ENCODE measurements around the gene SMARCD3.

SMARCD3 gene

DNA sequence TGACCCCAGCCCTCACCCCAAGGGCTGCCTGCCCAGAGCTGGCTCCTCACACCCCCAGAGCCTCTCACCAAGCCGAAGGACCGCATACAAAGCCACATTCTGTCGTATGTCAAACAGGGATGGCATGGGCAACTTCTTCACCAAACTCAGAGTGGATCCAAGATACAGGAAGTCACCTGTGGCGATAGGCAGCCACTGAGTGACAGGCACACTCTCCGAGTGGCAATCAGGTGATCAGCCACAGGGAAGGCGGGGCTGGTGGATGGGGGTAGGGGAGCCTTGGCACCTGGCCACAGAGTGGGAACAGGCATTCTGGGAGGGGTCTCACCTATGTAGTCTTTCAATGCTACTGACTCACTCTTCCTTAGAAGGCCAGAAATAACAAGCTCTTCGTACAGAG, 54.3 kb downstream of the SMARCD3 start:
- no peak for DNase-seq (ENCODE audit: insufficient read length, low spot score)
- FAIRE-seq: no peak
- no peak for TF ChIP-seq POLR2A (IDR thresholded peaks at IDR 0.05; ENCODE audit: low read depth, low read length)

DNA sequence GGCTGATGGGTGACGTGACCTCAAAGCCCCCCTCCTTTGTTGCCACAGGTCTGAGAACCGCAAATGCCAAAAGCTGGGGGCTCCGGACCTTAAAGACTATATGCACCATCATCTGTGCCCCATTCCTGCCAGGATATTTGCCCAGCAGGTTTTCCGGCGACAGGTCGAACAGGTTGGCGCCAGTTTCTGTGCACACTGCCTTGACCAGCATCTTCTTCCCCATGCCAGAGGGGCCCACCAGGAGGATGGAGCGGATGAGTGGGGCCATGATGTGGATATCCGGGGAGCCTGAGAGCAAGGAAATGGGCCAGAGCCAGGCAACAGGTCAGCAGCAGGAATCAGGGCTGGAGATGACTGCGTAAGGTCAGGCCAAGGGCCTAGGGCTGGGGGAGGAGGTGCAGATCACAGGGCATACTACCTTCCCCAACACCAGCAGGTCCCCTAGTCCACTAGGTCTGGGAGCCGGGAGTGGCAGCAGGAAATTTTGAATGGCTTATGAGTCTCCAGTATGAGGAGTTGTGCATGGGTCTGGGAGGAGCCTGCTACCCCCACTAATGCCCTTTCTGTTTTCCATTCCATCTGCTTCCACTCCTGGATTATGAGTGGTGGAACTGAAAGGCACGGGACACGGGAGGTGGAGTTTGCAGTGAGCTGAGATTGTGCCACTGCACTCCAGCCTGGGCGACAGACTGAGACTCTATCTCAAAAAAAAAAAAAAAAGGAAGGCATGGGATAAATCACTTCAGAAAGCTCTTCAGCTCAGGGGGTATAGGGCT, 55.1 kb downstream of the SMARCD3 start:
- TF ChIP-seq POLR2A (IDR thresholded peaks at IDR 0.05; ENCODE audit: low read depth, low read length): no peak
- no peak for DNase-seq (ENCODE audit: insufficient read length, low spot score)
- no peak for FAIRE-seq

DNA sequence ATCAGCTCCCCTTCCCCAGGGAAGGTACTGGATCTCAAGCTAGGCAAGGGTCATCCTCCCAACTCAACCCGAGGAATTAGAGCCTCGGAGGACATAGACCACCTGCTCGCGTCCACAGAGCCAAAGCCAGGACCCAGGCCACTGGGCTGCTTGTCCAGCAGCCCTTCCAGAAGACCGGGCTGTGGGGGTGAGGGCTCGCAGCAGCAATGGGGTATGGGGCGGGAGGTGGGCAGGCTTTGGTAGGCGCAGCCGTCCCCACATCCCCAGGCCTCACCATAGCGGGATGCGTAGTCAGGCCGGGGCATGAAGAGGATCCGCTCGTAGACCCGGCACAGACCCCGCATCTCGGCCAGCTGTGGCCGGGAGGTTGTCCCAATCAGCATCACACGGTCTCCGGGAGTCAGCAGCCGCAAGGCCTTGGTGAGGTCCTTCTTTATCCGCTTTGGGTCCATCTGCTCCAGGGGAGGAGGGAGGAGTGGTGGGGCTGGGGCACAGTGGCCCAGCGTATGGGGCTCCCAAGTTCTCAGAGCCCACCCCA, 56.4 kb downstream of the SMARCD3 start:
- no peak for TF ChIP-seq POLR2A (IDR thresholded peaks at IDR 0.05; ENCODE audit: low read depth, low read length)
- DNase-seq (ENCODE audit: insufficient read length, low spot score) (no peak), FAIRE-seq (no peak)

DNA sequence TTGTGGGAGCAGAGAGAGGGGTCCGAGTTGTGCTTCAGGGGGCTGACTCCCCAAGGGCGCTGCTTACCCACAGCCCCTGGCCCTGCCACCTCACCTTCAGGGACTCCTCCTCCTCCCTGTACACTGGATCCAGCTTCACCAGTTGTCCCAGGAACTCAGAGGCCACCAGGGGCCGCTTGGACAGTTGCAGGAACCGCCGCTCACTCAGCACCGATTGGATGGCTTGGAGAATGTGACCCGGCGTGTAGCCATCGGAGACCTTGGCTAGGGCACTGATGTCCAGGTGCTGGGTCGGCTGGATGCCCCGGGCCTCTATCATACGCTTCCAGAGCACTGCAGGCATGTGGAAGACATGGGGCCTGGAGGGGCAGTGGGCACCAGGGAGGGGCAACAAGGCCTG, 57.0 kb downstream of the SMARCD3 start:
- DNase-seq (ENCODE audit: insufficient read length, low spot score) (no peak), FAIRE-seq (no peak)
- no peak for TF ChIP-seq POLR2A (IDR thresholded peaks at IDR 0.05; ENCODE audit: low read depth, low read length)

DNA sequence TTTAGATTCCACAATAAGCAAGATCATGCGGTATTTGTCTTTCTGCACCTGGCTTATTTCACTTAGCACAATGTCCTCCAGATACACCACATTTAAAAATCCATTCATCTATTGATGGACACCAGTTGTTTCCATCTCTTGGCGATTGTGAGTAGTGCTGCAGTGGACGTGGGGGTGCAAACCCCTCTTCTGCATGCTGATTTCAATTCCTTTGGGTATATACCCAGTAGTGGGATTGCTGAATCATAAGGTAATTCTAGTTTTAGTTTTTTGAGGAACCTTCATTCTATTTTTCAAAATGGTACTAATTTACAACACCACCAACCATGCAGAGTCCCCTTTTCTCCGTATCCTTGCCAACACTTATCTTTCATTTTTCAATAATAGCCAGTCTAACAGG, 59.5 kb downstream of the SMARCD3 start:
- no peak for FAIRE-seq
- no peak for TF ChIP-seq POLR2A (IDR thresholded peaks at IDR 0.05; ENCODE audit: low read depth, low read length)

More for the DNA sequence above, 59.5 kb downstream of the SMARCD3 start:
- DNase-seq (ENCODE audit: insufficient read length, low spot score): no peak
